CD14-positive monocyte (primary cell): ENCODE results near the gene RMI1. TPM values are rescaled to one million over a fixed set of nuclear protein-coding genes. Genes with fewer than 3 reads are reported as not detected.

Source experiments
- DNase-seq, 3 donors: peaks; one replicate each; pipeline ENCODE4 v3.0.0-alpha.2; 2011 to 2022
- H2AFZ ChIP-seq: 2 replicates; pipeline ENCODE4 v1.6.0; 2012; ENCODE audit warnings: mild to moderate bottlenecking, low read depth, low read length, inconsistent platforms; ENCODE audit not compliant: insufficient read depth, poor library complexity, severe bottlenecking
- H3K27ac ChIP-seq, 2 donors: 1 replicate in 1 of 2; 2 replicates in 1 of 2; pipeline ENCODE4 v1.5.1; 2012 to 2013; ENCODE audit warnings: low read length in 2 of 2, control low read depth in 1 of 2, inconsistent platforms in 1 of 2, low read depth in 1 of 2, mild to moderate bottlenecking in 1 of 2
- H3K27me3 ChIP-seq, 2 donors: one replicate each; pipeline versions ENCODE4 v1.6.0 to v1.6.1; 2011 to 2013; ENCODE audit warnings: low read length in 2 of 2; ENCODE audit not compliant: control insufficient read depth in 2 of 2, insufficient read depth in 2 of 2
- H3K36me3 ChIP-seq, 2 donors: replicated peaks in 1 of 2; 1 replicate in 1 of 2; 2 replicates in 1 of 2; pipeline versions ENCODE4 v1.5.1 to v1.6.1; 2012 to 2013; ENCODE audit warnings: low read length in 2 of 2, control low read depth in 1 of 2, inconsistent platforms in 1 of 2, mild to moderate bottlenecking in 1 of 2; ENCODE audit not compliant: insufficient read depth in 2 of 2, control insufficient read depth in 1 of 2
- H3K4me1 ChIP-seq, 2 donors: 1 replicate in 1 of 2; 2 replicates in 1 of 2; pipeline versions ENCODE4 v1.5.1 to v1.6.1; 2012 to 2013; ENCODE audit warnings: low read length in 2 of 2, control low read depth in 1 of 2, inconsistent platforms in 1 of 2, mild to moderate bottlenecking in 1 of 2, moderate library complexity in 1 of 2; ENCODE audit not compliant: insufficient read depth in 2 of 2, control insufficient read depth in 1 of 2
- H3K4me2 ChIP-seq: replicated peaks from 2 replicates; pipeline ENCODE3; 2012; ENCODE audit warnings: low read length, moderate library complexity, mild to moderate bottlenecking; ENCODE audit not compliant: poor library complexity, severe bottlenecking; ENCODE audit errors: extremely low read depth
- H3K4me3 ChIP-seq, 3 experiments: fragments of 200-600 bp in 1 of 3; sonication (generic) in 1 of 3; replicated peaks in 1 of 3; 1 replicate in 2 of 3; 2 replicates in 1 of 3; pipeline ENCODE4 v1.5.1; 2011 to 2013; ENCODE audit warnings: low read length in 3 of 3, mild to moderate bottlenecking in 3 of 3, control low read depth in 2 of 3, low read depth in 2 of 3, inconsistent platforms in 1 of 3, moderate library complexity in 1 of 3
- H3K79me2 ChIP-seq: 2 replicates; pipeline ENCODE4 v1.6.0; 2012; ENCODE audit warnings: mild to moderate bottlenecking, control low read depth, inconsistent platforms, low read length, moderate library complexity; ENCODE audit not compliant: insufficient read depth
- H3K9ac ChIP-seq: 2 replicates; pipeline ENCODE4 v1.6.0; 2017; ENCODE audit warnings: low read length, mild to moderate bottlenecking; ENCODE audit not compliant: insufficient read depth, poor library complexity, severe bottlenecking
- H3K9me3 ChIP-seq, 2 donors: replicated peaks in 1 of 2; 1 replicate in 1 of 2; 2 replicates in 1 of 2; pipeline versions ENCODE4 v1.5.1 to v1.6.1; 2012 to 2013; ENCODE audit warnings: low read length in 2 of 2, control low read depth in 1 of 2; ENCODE audit not compliant: control insufficient read depth in 1 of 2, insufficient read depth in 1 of 2
- H4K20me1 ChIP-seq: 2 replicates; pipeline ENCODE4 v1.6.0; 2012; ENCODE audit warnings: mild to moderate bottlenecking, low read length, control low read depth, moderate library complexity; ENCODE audit not compliant: insufficient read depth
- H3K27ac Mint-ChIP-seq, 7 donors: one replicate each; pipeline ENCODE4 v1.8.0; 2020; ENCODE audit warnings: mild to moderate bottlenecking in 7 of 7, mixed read lengths in 7 of 7, moderate library complexity in 6 of 7, inconsistent platforms in 2 of 7
- H3K27me3 Mint-ChIP-seq, 3 donors: one replicate each; pipeline ENCODE4 v1.8.0; 2021 to 2022; ENCODE audit warnings: low read depth in 3 of 3, mild to moderate bottlenecking in 3 of 3, mixed read lengths in 3 of 3, moderate library complexity in 3 of 3, inconsistent platforms in 1 of 3
- H3K36me3 Mint-ChIP-seq, 2 donors: one replicate each; pipeline ENCODE4 v1.8.0; 2020; ENCODE audit warnings: mixed read lengths in 2 of 2, inconsistent platforms in 1 of 2, mild to moderate bottlenecking in 1 of 2
- H3K4me1 Mint-ChIP-seq: one replicate; pipeline ENCODE4 v1.8.0; 2020; ENCODE audit warnings: mild to moderate bottlenecking, mixed read lengths
- H3K4me3 Mint-ChIP-seq, 2 donors: one replicate each; pipeline ENCODE4 v1.8.0; 2020; ENCODE audit warnings: mild to moderate bottlenecking in 2 of 2, mixed read lengths in 2 of 2, moderate library complexity in 1 of 2
- H3K9me3 Mint-ChIP-seq, 7 donors: one replicate each; pipeline ENCODE4 v1.8.0; 2020 to 2022; ENCODE audit warnings: mixed read lengths in 7 of 7, mild to moderate bottlenecking in 6 of 7, moderate library complexity in 6 of 7, inconsistent platforms in 2 of 7
- WGBS: methylation state at CpG from one replicate; pipeline ENCODE4 v1.1.5; 2013; ENCODE audit warnings: missing lambda C conversion rate; ENCODE audit not compliant: insufficient coverage; 5-methylcytosine and 5-hydroxymethylcytosine counted together
- intact Hi-C, 2 donors: fragments of 100-400 bp; cut with micrococcal nuclease; formaldehyde crosslinking; loops; one replicate each; pipeline versions ENCODE4 v1.15.0 to v1.15.1; 2023
- polyA plus RNA-seq, 3 donors: library from polyadenylated mRNA; depleted of rRNA in 1 of 3; unstranded in 2 of 3; stranded (reverse) in 1 of 3; fragments of 300-500 nt in 2 of 3; fragments of >200 nt in 1 of 3; fragmentation: Illumina TruSeq in 2 of 3; gene quantifications; 1 replicate in 2 of 3; 2 replicates in 1 of 3; pipeline ENCODE4 v1.2.3, GENCODE V29; 2012 to 2021
- TF ChIP-seq, protein P1 (sequence below): fragments of 200-600 bp; IDR thresholded peaks from one replicate; pipeline ENCODE4 v1.8.0; 2022; ENCODE audit warnings: antibody characterized with exemption, mild to moderate bottlenecking

The RMI1 gene
- polyA plus RNA-seq, 3 donors, result 1.7 to 11.5 (median 5.3) TPM

DNA sequence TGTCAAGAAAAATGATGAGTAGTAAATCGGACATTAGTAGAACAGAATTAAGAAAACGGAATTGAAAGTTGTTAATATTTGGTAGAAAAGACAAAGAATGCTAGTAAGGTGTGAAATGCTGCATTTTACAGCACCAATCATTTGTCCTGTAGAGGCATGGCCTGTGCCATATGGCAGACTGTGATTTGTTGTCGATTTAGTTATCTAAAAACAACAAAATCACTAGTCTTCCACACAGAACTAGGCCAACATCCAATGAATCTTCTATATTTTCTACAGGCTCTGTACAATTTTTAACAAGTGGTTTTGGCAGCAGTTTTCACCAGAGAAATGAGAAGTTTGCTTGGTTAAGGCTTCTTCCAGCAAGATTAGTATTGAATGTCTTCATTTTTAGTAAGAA is 11.0 kb upstream of the RMI1 start:
- Histone ChIP-seq H3K27ac (no peak overlapping the region), H3K4me3 (no peak overlapping the region), H4K20me1 (peaks cover 97% of the 10 kb centered on the region), H3K4me1 (no peaks in the 10 kb centered on the region), H2AFZ (no peak overlapping the region), H3K36me3 (peaks cover 74 to 85% of the 10 kb centered on the region in 2 donors), H3K9ac (no peak overlapping the region), H3K27me3 (no peaks in the 10 kb centered on the region), H3K79me2 (peaks cover 46% of the 10 kb centered on the region), H3K4me2 (no peak overlapping the region), H3K9me3 (no peaks in the 10 kb centered on the region)
- Mint-ChIP-seq H3K36me3 (peaks cover 77 to 86% of the 10 kb centered on the region in 2 donors), H3K27ac (peak overlapping the region in 1 of 7 donors; percentile 16), H3K9me3 (no peaks in the 10 kb centered on the region), H3K4me3 (no peak overlapping the region), H3K4me1 (no peaks in the 10 kb centered on the region), H3K27me3 (peaks cover 0 to 4% (median 0%) of the 10 kb centered on the region in 3 donors)
- TF ChIP-seq, protein P1, sequence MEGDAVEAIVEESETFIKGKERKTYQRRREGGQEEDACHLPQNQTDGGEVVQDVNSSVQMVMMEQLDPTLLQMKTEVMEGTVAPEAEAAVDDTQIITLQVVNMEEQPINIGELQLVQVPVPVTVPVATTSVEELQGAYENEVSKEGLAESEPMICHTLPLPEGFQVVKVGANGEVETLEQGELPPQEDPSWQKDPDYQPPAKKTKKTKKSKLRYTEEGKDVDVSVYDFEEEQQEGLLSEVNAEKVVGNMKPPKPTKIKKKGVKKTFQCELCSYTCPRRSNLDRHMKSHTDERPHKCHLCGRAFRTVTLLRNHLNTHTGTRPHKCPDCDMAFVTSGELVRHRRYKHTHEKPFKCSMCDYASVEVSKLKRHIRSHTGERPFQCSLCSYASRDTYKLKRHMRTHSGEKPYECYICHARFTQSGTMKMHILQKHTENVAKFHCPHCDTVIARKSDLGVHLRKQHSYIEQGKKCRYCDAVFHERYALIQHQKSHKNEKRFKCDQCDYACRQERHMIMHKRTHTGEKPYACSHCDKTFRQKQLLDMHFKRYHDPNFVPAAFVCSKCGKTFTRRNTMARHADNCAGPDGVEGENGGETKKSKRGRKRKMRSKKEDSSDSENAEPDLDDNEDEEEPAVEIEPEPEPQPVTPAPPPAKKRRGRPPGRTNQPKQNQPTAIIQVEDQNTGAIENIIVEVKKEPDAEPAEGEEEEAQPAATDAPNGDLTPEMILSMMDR, result no peak
- WGBS, result no CpG with 5 or more reads among the region's 3 CpGs
- intact Hi-C loops, result no loop called here
- no peak for DNase-seq

DNA sequence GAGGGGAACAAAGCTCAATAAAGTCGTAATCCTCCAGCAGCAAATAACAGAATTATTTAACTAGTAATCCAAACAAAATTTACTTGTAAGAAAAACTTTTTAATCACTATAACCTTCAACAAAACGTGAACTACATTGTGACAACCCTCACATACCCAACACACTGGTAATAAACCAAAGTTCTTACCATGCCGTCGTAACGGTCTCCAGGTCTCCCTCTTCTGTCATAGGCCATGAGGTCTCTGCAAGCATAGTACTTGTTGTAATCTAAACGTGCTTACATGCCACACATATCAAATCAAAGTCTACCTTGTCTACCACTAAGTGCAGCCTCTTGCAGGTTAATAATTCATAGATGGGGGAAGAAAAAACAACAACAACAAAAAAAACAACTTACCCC is 9.1 kb upstream of the RMI1 start:
- H4K20me1 ChIP-seq, result peaks cover 99% of the 10 kb centered on the region
- no peak overlapping the region for H3K4me3 ChIP-seq
- Mint-ChIP-seq H3K4me1 (peaks cover 3% of the 10 kb centered on the region), H3K9me3 (no peaks in the 10 kb centered on the region), H3K27me3 (no peaks in the 10 kb centered on the region), H3K4me3 (no peak overlapping the region), H3K27ac (peak overlapping the region in 4 of 7 donors; percentile 3 to 73 (median 53)), H3K36me3 (peaks cover 95 to 98% of the 10 kb centered on the region in 2 donors)
- no peak for DNase-seq
- peaks cover 93 to 100% of the 10 kb centered on the region in 2 donors for H3K36me3 ChIP-seq
- no peak overlapping the region for H3K9ac ChIP-seq
- H2AFZ ChIP-seq, result no peak overlapping the region
- intact Hi-C loops, result no loop called here
- H3K79me2 ChIP-seq, result peaks cover 65% of the 10 kb centered on the region
- H3K9me3 ChIP-seq, result no peaks in the 10 kb centered on the region
- no peak overlapping the region for H3K27ac ChIP-seq
- WGBS, result 97% methylated on average over 4 of the region's 6 CpGs
- H3K4me1 ChIP-seq, result peaks cover 0 to under 1% of the 10 kb centered on the region in 2 donors
- no peak overlapping the region for H3K4me2 ChIP-seq
- H3K27me3 ChIP-seq, result no peaks in the 10 kb centered on the region
- TF ChIP-seq, protein P1, result no peak
